Cardiac muscle cell (in vitro differentiated cells and primary cell): ENCODE data around the gene NMNAT3. TPM values are rescaled to one million over a fixed set of nuclear protein-coding genes. Genes with fewer than 3 reads are reported as not detected.
A peak's percentile ranks its signal among the peaks of the same experiment; 100 is the strongest.

ENCODE experiments used
- DNase-seq, 2 donors: peaks; one replicate each; pipeline versions ENCODE4 v3.0.0 to v3.0.0-alpha.2; 2010 to 2017; ENCODE audit warnings: low read depth in 1 of 2, low spot score in 1 of 2
- H3K27ac ChIP-seq: fragments of 200-600 bp; sonication (generic); 2 replicates; pipeline ENCODE4 v1.5.1; 2016
- H3K27me3 ChIP-seq: fragments of 200-600 bp; sonication (generic); 2 replicates; pipeline ENCODE4 v1.6.0; 2016; ENCODE audit warnings: control low read depth
- H3K36me3 ChIP-seq: fragments of 200-600 bp; sonication (generic); 2 replicates; pipeline ENCODE4 v1.5.1; 2016; ENCODE audit warnings: control low read depth
- H3K4me1 ChIP-seq: fragments of 200-600 bp; sonication (generic); 2 replicates; pipeline ENCODE4 v1.8.1; 2017; ENCODE audit warnings: low read depth, mild to moderate bottlenecking, mixed run types
- H3K4me3 ChIP-seq: fragments of 200-600 bp; sonication (generic); 2 replicates; pipeline ENCODE4 v1.5.1; 2016; ENCODE audit warnings: mild to moderate bottlenecking
- H3K9me3 ChIP-seq: fragments of 200-600 bp; sonication (generic); 2 replicates; pipeline ENCODE4 v1.5.1; 2017; ENCODE audit warnings: low read depth, mild to moderate bottlenecking, control low read depth
- polyA plus RNA-seq: library from polyadenylated mRNA; unstranded; fragments of >200 nt; fragmentation: Nextera tagmentation; extraction: Ambion mirVana; gene quantifications from 2 replicates; pipeline ENCODE4 v1.2.1, GENCODE V29; 2016
- total RNA-seq: library from RNA; depleted of rRNA; stranded (reverse); fragments of >200 nt; gene quantifications from 2 replicates; pipeline ENCODE4 v1.2.3, GENCODE V29; 2016
- TF ChIP-seq, protein P1 (sequence below): IDR thresholded peaks from 2 replicates; pipeline ENCODE4 v1.5.1; 2012; ENCODE audit warnings: low read depth, mild to moderate bottlenecking, low read length

NMNAT3 gene
- total and polyA plus RNA-seq, 2 experiments from 2014 or later: 6.3 to 16.0 TPM

DNA sequence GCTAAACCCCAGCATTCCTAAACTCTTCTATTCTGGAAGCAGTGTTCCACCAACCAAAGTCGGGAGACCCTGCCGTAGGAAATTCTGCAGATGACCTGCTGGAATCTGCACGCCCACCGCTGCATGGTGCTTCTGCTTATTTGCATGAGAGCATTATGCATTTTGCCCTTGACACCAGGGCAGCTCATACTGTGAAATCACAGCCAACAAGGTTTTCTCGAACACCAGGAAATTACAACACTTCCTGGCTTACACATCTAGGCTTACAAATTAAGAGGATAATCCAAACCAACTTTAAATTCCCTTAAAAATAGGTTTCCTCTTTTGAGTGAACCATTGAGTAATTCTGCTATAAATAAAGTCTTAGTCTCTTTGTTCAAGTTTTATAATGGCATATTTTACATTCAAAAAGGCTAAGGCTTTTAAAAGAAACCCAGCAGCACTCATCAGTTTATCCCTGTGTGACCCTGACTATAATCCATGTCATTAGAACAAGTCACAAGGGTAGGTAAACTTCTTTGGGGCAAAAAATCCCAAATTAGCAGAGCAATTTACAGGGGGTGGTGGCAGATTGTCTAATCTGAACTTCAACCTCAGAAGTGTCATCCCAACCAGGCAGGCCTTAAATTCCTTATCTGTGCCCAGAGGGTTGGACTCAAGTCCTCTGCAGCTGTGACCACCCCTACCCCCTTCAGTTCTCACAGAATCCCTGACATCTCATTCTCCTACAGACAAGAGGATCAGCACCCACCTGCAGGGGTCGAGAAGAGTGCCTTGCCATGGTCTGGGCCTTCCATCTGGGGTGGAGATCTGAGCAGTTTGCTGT is 104.7 kb downstream of the NMNAT3 start:
- H3K27ac ChIP-seq: no peak overlapping the region
- H3K36me3 ChIP-seq: no peaks in the 10 kb centered on the region
- peak in 1 of 2 donors; percentile 70 for DNase-seq
- H3K4me1 ChIP-seq: no peaks in the 10 kb centered on the region
- TF ChIP-seq, protein P1, sequence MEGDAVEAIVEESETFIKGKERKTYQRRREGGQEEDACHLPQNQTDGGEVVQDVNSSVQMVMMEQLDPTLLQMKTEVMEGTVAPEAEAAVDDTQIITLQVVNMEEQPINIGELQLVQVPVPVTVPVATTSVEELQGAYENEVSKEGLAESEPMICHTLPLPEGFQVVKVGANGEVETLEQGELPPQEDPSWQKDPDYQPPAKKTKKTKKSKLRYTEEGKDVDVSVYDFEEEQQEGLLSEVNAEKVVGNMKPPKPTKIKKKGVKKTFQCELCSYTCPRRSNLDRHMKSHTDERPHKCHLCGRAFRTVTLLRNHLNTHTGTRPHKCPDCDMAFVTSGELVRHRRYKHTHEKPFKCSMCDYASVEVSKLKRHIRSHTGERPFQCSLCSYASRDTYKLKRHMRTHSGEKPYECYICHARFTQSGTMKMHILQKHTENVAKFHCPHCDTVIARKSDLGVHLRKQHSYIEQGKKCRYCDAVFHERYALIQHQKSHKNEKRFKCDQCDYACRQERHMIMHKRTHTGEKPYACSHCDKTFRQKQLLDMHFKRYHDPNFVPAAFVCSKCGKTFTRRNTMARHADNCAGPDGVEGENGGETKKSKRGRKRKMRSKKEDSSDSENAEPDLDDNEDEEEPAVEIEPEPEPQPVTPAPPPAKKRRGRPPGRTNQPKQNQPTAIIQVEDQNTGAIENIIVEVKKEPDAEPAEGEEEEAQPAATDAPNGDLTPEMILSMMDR: no peak
- no peaks in the 10 kb centered on the region for H3K27me3 ChIP-seq
- no peaks in the 10 kb centered on the region for H3K9me3 ChIP-seq
- H3K4me3 ChIP-seq: no peak overlapping the region

DNA sequence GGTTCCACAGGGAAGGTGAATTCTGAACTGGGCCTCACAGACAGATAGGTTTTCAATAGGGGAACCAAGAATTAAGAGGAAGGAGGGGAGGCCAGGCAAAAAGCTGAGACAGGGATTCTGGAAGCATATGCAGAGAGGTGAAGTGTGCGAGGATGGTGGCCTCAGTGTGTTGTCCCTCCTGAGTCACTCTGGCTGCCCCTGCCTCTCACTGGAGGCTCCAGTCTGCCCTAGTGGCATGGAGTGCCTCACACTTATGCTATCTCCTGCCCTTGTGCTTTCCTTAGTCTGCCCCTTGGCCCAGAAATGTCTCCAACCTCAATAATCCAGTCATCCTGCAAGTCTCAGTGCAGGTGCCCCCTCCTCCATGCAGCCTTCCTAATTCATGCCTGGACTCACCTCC is 106.1 kb downstream of the NMNAT3 start:
- TF ChIP-seq, protein P1: no peak
- no peak for DNase-seq
- H3K4me3 ChIP-seq: no peak overlapping the region
- H3K9me3 ChIP-seq: no peaks in the 10 kb centered on the region
- H3K36me3 ChIP-seq: no peaks in the 10 kb centered on the region
- no peaks in the 10 kb centered on the region for H3K27me3 ChIP-seq
- no peak overlapping the region for H3K27ac ChIP-seq
- no peaks in the 10 kb centered on the region for H3K4me1 ChIP-seq

DNA sequence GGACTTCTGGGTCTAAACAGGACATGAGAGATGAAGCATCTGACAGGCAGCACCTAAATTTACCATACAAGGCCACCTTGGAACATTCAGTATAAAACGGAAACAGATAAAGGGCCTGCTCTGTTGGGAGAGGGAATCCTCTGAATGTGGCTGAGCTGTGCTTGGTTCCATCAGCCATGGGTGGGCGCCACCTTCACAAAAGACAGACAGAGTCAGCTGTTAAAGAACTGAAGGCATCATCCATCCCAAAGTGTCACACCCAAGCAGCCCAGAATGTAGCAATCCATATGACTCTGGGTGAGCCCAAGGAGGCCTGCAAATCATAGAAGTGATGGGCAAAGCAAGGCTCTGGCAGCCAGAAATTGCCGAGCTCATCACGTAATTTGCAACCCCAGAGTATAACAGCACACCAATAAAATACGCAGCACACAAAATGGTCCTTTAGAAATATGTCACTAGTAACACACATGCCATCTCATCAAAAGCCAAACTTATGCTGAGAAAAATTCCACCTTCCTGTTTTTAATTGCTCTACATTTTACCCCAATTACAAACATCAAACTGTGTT is 113.4 kb downstream of the NMNAT3 start:
- Histone ChIP-seq H3K9me3 (no peaks in the 10 kb centered on the region), H3K27ac (no peak overlapping the region), H3K27me3 (no peaks in the 10 kb centered on the region), H3K4me1 (no peaks in the 10 kb centered on the region), H3K36me3 (no peaks in the 10 kb centered on the region), H3K4me3 (no peak overlapping the region)
- peak; percentile 23 to 26 for DNase-seq
- TF ChIP-seq, protein P1: peak; percentile 33

DNA sequence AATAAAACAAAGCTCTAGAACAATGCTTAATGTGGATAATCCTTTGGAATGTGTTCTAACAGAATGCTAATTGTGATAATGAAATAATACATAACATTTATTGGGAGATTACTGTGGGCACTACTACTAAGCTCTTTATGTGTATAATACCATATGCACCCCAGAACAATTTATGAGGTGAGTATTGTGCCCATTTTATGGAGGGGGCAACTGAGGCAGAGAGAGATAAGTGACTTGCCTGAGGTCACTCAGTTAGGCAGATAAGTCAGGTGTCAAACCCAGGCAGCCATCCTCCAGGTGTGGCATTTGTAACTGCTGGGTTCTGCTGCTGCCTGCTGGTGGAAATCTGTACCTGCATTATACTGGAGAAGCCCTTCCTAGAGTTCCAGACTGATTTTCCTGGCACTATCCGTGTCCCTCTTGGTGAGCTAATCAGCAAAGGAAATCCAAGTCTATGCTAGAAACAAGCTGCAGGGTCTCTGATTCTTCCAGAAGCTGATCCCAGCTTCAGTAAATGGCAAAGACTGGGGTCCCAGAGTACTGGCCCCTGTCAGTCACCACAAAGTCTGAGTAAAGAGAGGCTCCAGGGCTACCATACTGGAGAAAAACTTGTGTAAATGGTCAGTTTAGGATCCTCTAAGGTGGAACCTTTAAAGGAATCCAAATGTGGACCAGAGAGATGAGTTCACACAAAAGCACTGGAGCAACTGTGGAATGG is 115.7 kb downstream of the NMNAT3 start:
- Histone ChIP-seq H3K36me3 (no peaks in the 10 kb centered on the region), H3K27me3 (no peaks in the 10 kb centered on the region), H3K4me1 (no peaks in the 10 kb centered on the region), H3K9me3 (no peaks in the 10 kb centered on the region), H3K27ac (no peak overlapping the region), H3K4me3 (no peak overlapping the region)
- peak; percentile 50 to 64 for DNase-seq
- TF ChIP-seq, protein P1: peak; percentile 88

DNA sequence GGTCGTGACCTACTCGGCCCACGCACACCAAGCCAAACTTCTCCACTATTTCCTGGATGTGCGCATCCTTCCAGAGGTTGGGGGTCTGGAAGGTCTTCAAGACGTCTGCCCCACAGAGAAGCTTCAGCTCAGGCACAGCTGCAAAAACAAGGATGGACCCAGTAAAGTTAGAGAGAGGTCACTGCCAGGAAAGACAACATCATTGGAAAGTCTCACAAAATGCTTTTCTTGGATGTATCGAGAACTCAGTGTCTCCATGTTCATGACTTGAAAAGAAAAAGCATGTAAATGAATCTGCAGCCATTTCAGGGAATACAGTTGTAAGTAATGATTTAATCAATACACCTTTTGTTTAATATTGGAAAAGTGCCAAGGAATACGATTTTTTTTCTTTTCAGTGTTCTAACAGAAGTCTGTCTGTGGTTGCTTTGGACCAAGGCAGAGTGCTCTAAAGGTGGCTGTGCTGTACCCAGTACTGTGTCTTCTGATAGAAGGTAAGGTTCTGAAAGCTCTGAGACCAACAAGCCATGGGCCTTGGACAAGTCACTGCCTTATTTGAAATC is 116.4 kb downstream of the NMNAT3 start:
- TF ChIP-seq, protein P1: no peak
- no peaks in the 10 kb centered on the region for H3K9me3 ChIP-seq
- H3K4me3 ChIP-seq: no peak overlapping the region
- H3K27me3 ChIP-seq: no peaks in the 10 kb centered on the region
- H3K36me3 ChIP-seq: no peaks in the 10 kb centered on the region
- no peak overlapping the region for H3K27ac ChIP-seq
- no peak for DNase-seq
- H3K4me1 ChIP-seq: no peaks in the 10 kb centered on the region
